GM23338 (cell line): ENCODE measurements around the gene INPP5A. TPM values are rescaled to one million over a fixed set of nuclear protein-coding genes. Genes with fewer than 3 reads are reported as not detected.

ENCODE experiments used
- ATAC-seq: fragments of 200-7000 bp; cut with Tn5 transposase; 3 replicates; pipeline ENCODE4 v1.9.1; 2020
- DNase-seq: peaks from one replicate; pipeline ENCODE4 v3.0.0-alpha.2; 2015; ENCODE audit warnings: low spot score
- H2AFZ ChIP-seq: fragments of 200-600 bp; sonication (generic); 2 replicates; pipeline ENCODE4 v1.8.0; 2016; ENCODE audit warnings: antibody characterized with exemption, mild to moderate bottlenecking, moderate library complexity
- H3F3A ChIP-seq: fragments of 200-600 bp; sonication (generic); replicated peaks from 2 replicates; pipeline ENCODE4 v1.8.0; 2017; ENCODE audit warnings: antibody characterized with exemption, mixed run types, low read depth
- H3K27ac ChIP-seq: fragments of 200-600 bp; sonication (generic); 2 replicates; pipeline ENCODE4 v1.6.1; 2016; ENCODE audit warnings: low read depth
- H3K27me3 ChIP-seq: fragments of 200-600 bp; sonication (generic); 2 replicates; pipeline ENCODE4 v1.8.0; 2016; ENCODE audit warnings: mild to moderate bottlenecking, mixed run types, moderate library complexity; ENCODE audit not compliant: insufficient read depth
- H3K36me3 ChIP-seq: fragments of 200-600 bp; sonication (generic); 2 replicates; pipeline ENCODE4 v1.8.0; 2016; ENCODE audit warnings: mild to moderate bottlenecking; ENCODE audit not compliant: insufficient read depth
- H3K4me1 ChIP-seq: fragments of 200-600 bp; sonication (generic); 2 replicates; pipeline ENCODE4 v1.8.0; 2016; ENCODE audit warnings: mild to moderate bottlenecking, moderate library complexity; ENCODE audit not compliant: insufficient read depth
- H3K4me2 ChIP-seq: fragments of 200-600 bp; sonication (generic); 2 replicates; pipeline ENCODE4 v1.7.1; 2017; ENCODE audit warnings: mixed run types
- H3K4me3 ChIP-seq: fragments of 200-600 bp; sonication (generic); 2 replicates; pipeline ENCODE4 v1.6.1; 2016; ENCODE audit warnings: mixed run types
- H3K79me2 ChIP-seq: fragments of 200-600 bp; sonication (generic); replicated peaks from 2 replicates; pipeline ENCODE4 v1.8.0; 2017; ENCODE audit warnings: mild to moderate bottlenecking; ENCODE audit not compliant: insufficient read depth
- H3K9me2 ChIP-seq: fragments of 200-600 bp; sonication (generic); 2 replicates; pipeline ENCODE4 v1.8.0; 2017; ENCODE audit not compliant: insufficient read depth
- H4K20me1 ChIP-seq: fragments of 200-600 bp; sonication (generic); replicated peaks from 2 replicates; pipeline ENCODE4 v1.8.0; 2017; ENCODE audit warnings: mild to moderate bottlenecking; ENCODE audit not compliant: insufficient read depth
- H3K27ac Mint-ChIP-seq: 2 replicates; pipeline ENCODE4 v1.8.0; 2020; ENCODE audit warnings: inconsistent platforms, mild to moderate bottlenecking, moderate library complexity, mixed read lengths
- H3K27me3 Mint-ChIP-seq: 3 replicates; pipeline ENCODE4 v1.8.0; 2022; ENCODE audit warnings: low read depth, mild to moderate bottlenecking, moderate library complexity, mixed read lengths, inconsistent platforms; ENCODE audit not compliant: insufficient read depth, poor library complexity
- H3K36me3 Mint-ChIP-seq: 3 replicates; pipeline ENCODE4 v1.8.0; 2021; ENCODE audit warnings: low read depth, mild to moderate bottlenecking, inconsistent platforms, moderate library complexity, mixed read lengths
- H3K4me1 Mint-ChIP-seq: 3 replicates; pipeline ENCODE4 v1.8.0; 2020; ENCODE audit warnings: mild to moderate bottlenecking, inconsistent platforms, mixed read lengths
- H3K4me3 Mint-ChIP-seq: 3 replicates; pipeline ENCODE4 v1.8.0; 2021; ENCODE audit warnings: moderate library complexity, mild to moderate bottlenecking, inconsistent platforms, mixed read lengths
- H3K9me3 Mint-ChIP-seq: 3 replicates; pipeline ENCODE4 v1.8.0; 2020; ENCODE audit warnings: moderate library complexity, mild to moderate bottlenecking, inconsistent platforms, mixed read lengths
- CREB1 ChIP-seq: fragments of 250-450 bp; sonication (Bioruptor Pico); IDR thresholded peaks from 2 replicates; pipeline ENCODE4 v1.5.0; 2020; ENCODE audit warnings: low read depth, mild to moderate bottlenecking, moderate library complexity
- EZH2 ChIP-seq: fragments of 200-600 bp; sonication (generic); IDR thresholded peaks from one replicate; pipeline ENCODE4 v1.8.0; 2017; ENCODE audit warnings: antibody characterized with exemption, mild to moderate bottlenecking, low read depth; ENCODE audit not compliant: unreplicated experiment
- EZH2phosphoT487 ChIP-seq: fragments of 200-600 bp; sonication (generic); IDR thresholded peaks from one replicate; pipeline ENCODE4 v1.8.1; 2018; ENCODE audit warnings: antibody characterized with exemption; ENCODE audit not compliant: unreplicated experiment
- JUNB ChIP-seq: IDR thresholded peaks from one replicate; pipeline ENCODE4 v1.6.1; 2016; ENCODE audit warnings: antibody characterized with exemption; ENCODE audit not compliant: unreplicated experiment
- NANOG ChIP-seq: IDR thresholded peaks from 2 replicates; pipeline ENCODE4 v1.6.1; 2016; ENCODE audit warnings: antibody characterized with exemption, borderline replicate concordance
- POLR2AphosphoS5 ChIP-seq: IDR thresholded peaks from 2 replicates; pipeline ENCODE4 v1.6.1; 2016; ENCODE audit warnings: antibody characterized with exemption, low read depth
- STAT1 ChIP-seq: IDR thresholded peaks from one replicate; pipeline ENCODE4 v1.6.1; 2016; ENCODE audit warnings: antibody characterized with exemption; ENCODE audit not compliant: unreplicated experiment
- ZNF114 ChIP-seq: fragments of 250-450 bp; sonication (Bioruptor Pico); IDR thresholded peaks from 2 replicates; pipeline ENCODE4 v1.5.0; 2020; ENCODE audit warnings: mild to moderate bottlenecking, moderate library complexity
- ZNF331 ChIP-seq: fragments of 250-450 bp; sonication (Bioruptor Pico); IDR thresholded peaks from 2 replicates; pipeline ENCODE4 v1.5.0; 2020; ENCODE audit warnings: low read depth, mild to moderate bottlenecking, moderate library complexity
- polyA plus RNA-seq: library from polyadenylated mRNA; unstranded; fragments of >200 nt; fragmentation: Nextera tagmentation; extraction: Ambion mirVana; gene quantifications from 2 replicates; pipeline ENCODE4 v1.2.1, GENCODE V29; 2016
- total RNA-seq: library from RNA; depleted of rRNA; stranded (reverse); fragments of >200 nt; shearing (Covaris generic); gene quantifications from 2 replicates; pipeline ENCODE4 v1.2.3, GENCODE V29; 2014
- TF ChIP-seq, protein P1 (sequence below): fragments of 250-450 bp; sonication (Bioruptor Pico); IDR thresholded peaks from 2 replicates; pipeline ENCODE4 v1.5.0; 2020; ENCODE audit warnings: mild to moderate bottlenecking, moderate library complexity

Gene INPP5A
- total and polyA plus RNA-seq, 2 experiments from 2014 or later: 5.9 to 40.6 TPM

DNA sequence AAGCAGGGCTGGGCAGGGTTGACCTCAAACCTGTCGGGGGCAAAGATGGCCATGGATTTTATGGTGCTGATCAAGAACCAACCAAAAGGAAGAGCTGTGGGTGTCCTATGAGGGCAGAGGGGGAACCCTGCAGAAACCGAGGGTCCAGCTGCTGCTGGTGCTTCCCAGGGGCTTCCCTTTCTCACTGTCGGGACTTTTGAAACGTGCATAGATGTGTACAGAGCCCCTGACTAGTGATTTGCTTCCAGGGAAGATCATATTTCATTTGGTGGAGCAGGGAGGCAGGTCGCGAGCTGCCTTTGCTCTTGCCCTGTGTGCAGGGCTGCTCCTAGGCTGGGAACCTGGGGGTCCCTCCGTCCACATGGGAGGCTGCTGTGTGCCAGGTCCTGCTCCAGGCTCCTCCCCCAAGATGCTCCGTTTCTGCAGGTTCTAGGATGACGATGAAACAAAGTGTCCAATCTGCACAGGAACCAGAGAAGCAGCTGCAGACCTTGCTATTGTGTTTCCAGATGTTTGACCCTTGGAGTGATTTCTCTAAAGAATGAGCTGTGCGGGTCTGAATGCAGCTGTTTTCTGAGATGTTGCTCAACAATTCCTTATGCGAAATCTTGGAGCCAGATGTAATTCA, 9.4 kb upstream of the INPP5A start (continued):
- TF ChIP-seq, protein P1, sequence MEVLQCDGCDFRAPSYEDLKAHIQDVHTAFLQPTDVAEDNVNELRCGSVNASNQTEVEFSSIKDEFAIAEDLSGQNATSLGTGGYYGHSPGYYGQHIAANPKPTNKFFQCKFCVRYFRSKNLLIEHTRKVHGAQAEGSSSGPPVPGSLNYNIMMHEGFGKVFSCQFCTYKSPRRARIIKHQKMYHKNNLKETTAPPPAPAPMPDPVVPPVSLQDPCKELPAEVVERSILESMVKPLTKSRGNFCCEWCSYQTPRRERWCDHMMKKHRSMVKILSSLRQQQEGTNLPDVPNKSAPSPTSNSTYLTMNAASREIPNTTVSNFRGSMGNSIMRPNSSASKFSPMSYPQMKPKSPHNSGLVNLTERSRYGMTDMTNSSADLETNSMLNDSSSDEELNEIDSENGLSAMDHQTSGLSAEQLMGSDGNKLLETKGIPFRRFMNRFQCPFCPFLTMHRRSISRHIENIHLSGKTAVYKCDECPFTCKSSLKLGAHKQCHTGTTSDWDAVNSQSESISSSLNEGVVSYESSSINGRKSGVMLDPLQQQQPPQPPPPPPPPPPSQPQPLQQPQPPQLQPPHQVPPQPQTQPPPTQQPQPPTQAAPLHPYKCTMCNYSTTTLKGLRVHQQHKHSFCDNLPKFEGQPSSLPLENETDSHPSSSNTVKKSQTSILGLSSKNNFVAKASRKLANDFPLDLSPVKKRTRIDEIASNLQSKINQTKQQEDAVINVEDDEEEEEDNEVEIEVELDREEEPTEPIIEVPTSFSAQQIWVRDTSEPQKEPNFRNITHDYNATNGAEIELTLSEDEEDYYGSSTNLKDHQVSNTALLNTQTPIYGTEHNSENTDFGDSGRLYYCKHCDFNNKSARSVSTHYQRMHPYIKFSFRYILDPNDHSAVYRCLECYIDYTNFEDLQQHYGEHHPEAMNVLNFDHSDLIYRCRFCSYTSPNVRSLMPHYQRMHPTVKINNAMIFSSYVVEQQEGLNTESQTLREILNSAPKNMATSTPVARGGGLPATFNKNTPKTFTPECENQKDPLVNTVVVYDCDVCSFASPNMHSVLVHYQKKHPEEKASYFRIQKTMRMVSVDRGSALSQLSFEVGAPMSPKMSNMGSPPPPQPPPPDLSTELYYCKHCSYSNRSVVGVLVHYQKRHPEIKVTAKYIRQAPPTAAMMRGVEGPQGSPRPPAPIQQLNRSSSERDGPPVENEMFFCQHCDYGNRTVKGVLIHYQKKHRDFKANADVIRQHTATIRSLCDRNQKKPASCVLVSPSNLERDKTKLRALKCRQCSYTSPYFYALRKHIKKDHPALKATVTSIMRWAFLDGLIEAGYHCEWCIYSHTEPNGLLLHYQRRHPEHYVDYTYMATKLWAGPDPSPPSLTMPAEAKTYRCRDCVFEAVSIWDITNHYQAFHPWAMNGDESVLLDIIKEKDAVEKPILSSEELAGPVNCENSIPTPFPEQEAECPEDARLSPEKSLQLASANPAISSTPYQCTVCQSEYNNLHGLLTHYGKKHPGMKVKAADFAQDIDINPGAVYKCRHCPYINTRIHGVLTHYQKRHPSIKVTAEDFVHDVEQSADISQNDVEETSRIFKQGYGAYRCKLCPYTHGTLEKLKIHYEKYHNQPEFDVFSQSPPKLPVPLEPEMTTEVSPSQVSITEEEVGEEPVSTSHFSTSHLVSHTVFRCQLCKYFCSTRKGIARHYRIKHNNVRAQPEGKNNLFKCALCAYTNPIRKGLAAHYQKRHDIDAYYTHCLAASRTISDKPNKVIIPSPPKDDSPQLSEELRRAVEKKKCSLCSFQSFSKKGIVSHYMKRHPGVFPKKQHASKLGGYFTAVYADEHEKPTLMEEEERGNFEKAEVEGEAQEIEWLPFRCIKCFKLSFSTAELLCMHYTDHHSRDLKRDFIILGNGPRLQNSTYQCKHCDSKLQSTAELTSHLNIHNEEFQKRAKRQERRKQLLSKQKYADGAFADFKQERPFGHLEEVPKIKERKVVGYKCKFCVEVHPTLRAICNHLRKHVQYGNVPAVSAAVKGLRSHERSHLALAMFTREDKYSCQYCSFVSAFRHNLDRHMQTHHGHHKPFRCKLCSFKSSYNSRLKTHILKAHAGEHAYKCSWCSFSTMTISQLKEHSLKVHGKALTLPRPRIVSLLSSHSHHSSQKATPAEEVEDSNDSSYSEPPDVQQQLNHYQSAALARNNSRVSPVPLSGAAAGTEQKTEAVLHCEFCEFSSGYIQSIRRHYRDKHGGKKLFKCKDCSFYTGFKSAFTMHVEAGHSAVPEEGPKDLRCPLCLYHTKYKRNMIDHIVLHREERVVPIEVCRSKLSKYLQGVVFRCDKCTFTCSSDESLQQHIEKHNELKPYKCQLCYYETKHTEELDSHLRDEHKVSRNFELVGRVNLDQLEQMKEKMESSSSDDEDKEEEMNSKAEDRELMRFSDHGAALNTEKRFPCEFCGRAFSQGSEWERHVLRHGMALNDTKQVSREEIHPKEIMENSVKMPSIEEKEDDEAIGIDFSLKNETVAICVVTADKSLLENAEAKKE: no peak
- TF ChIP-seq ZNF114 (CRISPR knock-in tag) (no peak), NANOG (no peak), EZH2 (no peak), JUNB (no peak), POLR2AphosphoS5 (no peak), EZH2phosphoT487 (no peak)

GRCh38 chr10:132532179-132532578, 5.4 kb upstream of the INPP5A start:
- ATAC-seq (no peak), DNase-seq (no peak)
- Histone ChIP-seq H3K27me3 (peaks cover 9% of the 10 kb centered on the region; the same call in 1 of the 2 replicates), H3K9me2 (no peaks in the 10 kb centered on the region), H3F3A (no peaks in the 10 kb centered on the region), H3K27ac (no peak overlapping the region), H3K79me2 (no peaks in the 10 kb centered on the region), H3K4me3 (no peak overlapping the region), H2AFZ (no peak overlapping the region), H3K4me1 (no peaks in the 10 kb centered on the region), H3K36me3 (no peaks in the 10 kb centered on the region), H3K4me2 (no peak overlapping the region), H4K20me1 (no peaks in the 10 kb centered on the region)
- H3K27me3 Mint-ChIP-seq: peaks cover 8% of the 10 kb centered on the region
- H3K4me1 Mint-ChIP-seq: peaks cover 25% of the 10 kb centered on the region
- H3K36me3 Mint-ChIP-seq: no peaks in the 10 kb centered on the region
- TF ChIP-seq JUNB (no peak), EZH2phosphoT487 (no peak), POLR2AphosphoS5 (no peak), NANOG (no peak), STAT1 (no peak), ZNF331 (no peak), CREB1 (CRISPR knock-in tag) (no peak), ZNF114 (CRISPR knock-in tag) (no peak)
- TF ChIP-seq, protein P1: no peak
- H3K9me3 Mint-ChIP-seq: peaks cover 11% of the 10 kb centered on the region; the same call in 1 of the 3 replicates
- H3K4me3 Mint-ChIP-seq: no peak overlapping the region
- H3K27ac Mint-ChIP-seq: no peak overlapping the region
